GM11168 (cell line): Measurements from ENCODE around the gene KCNK7.

Source experiments
- in situ Hi-C: fragments of 300-500 bp; cut with MboI; formaldehyde crosslinking; loops from one replicate; pipeline ENCODE4 v1.12.0; 2022; ENCODE audit warnings: low sequenced_read_pairs; ENCODE audit not compliant: unreplicated experiment

The KCNK7 gene

GRCh38 chr11:65629579-65629978 is 34.0 kb upstream of the KCNK7 start:
- in situ Hi-C loops = no loop called here

GRCh38 chr11:65627202-65627601 is 31.6 kb upstream of the KCNK7 start:
- in situ Hi-C loops = no loop called here

- in situ Hi-C loops = no loop called here
Observed at GRCh38 chr11:65625628-65626342, 30.2 kb upstream of the KCNK7 start.

- in situ Hi-C loops = no loop called here
Observed at GRCh38 chr11:65624931-65625627, 29.5 kb upstream of the KCNK7 start.

GRCh38 chr11:65623852-65624616 is 28.4 kb upstream of the KCNK7 start:
- in situ Hi-C loops = no loop called here

- in situ Hi-C loops = no loop called here
Observed at GRCh38 chr11:65623177-65623576, 27.6 kb upstream of the KCNK7 start.

- in situ Hi-C loops = no loop called here
Observed at GRCh38 chr11:65622011-65622410, 26.4 kb upstream of the KCNK7 start.

GRCh38 chr11:65621460-65621859 is 25.9 kb upstream of the KCNK7 start:
- in situ Hi-C loops = no loop called here

- in situ Hi-C loops = no loop called here
Observed at GRCh38 chr11:65620666-65621065, 25.1 kb upstream of the KCNK7 start.

GRCh38 chr11:65619281-65619928 is 23.8 kb upstream of the KCNK7 start:
- in situ Hi-C loops = no loop called here

- in situ Hi-C loops = no loop called here
Observed at GRCh38 chr11:65618763-65619162, 23.2 kb upstream of the KCNK7 start.

GRCh38 chr11:65617990-65618751 is 22.6 kb upstream of the KCNK7 start:
- in situ Hi-C loops = no loop called here

- in situ Hi-C loops = no loop called here
Observed at GRCh38 chr11:65617136-65617850, 21.7 kb upstream of the KCNK7 start.

GRCh38 chr11:65616575-65617001 is 21.0 kb upstream of the KCNK7 start:
- in situ Hi-C loops = no loop called here

- in situ Hi-C loops = no loop called here
Observed at GRCh38 chr11:65615950-65616574, 20.5 kb upstream of the KCNK7 start.

- in situ Hi-C loops = no loop called here
Observed at GRCh38 chr11:65615229-65615949, 19.8 kb upstream of the KCNK7 start, which contains the start of gene PCNX3. TSS of gene PCNX3 (plus strand) at chr11:65615776. CDS start at chr11:65616312, 536 bp downstream.

GRCh38 chr11:65613091-65613928 is 17.7 kb upstream of the KCNK7 start:
- in situ Hi-C loops = no loop called here
